GM12878 (cell line): ENCODE results near the gene EDN2. TPM values are rescaled to one million over a fixed set of nuclear protein-coding genes. Genes with fewer than 3 reads are reported as not detected.

Experiments used
- ATAC-seq: fragments of 200-7000 bp; cut with Tn5 transposase; 3 replicates; pipeline ENCODE4 v1.9.1; 2020; ENCODE audit warnings: mild to moderate bottlenecking, moderate library complexity
- BruUV-seq: library from RNA; stranded (reverse); fragments of 400-500 nt; replicated peaks from 2 replicates; lab custom pipeline; 2021; lab: Mats Ljungman, UMichigan
- CTCF ChIA-PET: fragments of 300-600 bp; sonication (Branson Sonifier 250); formaldehyde crosslinking; extraction: SDS; loops from one replicate; lab custom pipeline; 2021; ENCODE audit warnings: inconsistent platforms; lab: Yijun Ruan, JAX
- POLR2A ChIA-PET: fragments of 350-600 bp; formaldehyde crosslinking; extraction: SDS; loops from one replicate; lab custom pipeline; 2021; ENCODE audit warnings: inconsistent platforms; lab: Charles Lee
- RAD21 ChIA-PET: fragments of 300-600 bp; sonication (Branson Sonifier 250); formaldehyde crosslinking; loops from one replicate; lab custom pipeline; 2023; ENCODE audit warnings: antibody characterized with exemption; ENCODE audit not compliant: unreplicated experiment; lab: Charles Lee
- SMC1A ChIA-PET: fragments of 300-600 bp; sonication (Branson Sonifier 250); formaldehyde crosslinking; loops from one replicate; lab custom pipeline; 2023; ENCODE audit not compliant: unreplicated experiment, uncharacterized antibody; lab: Charles Lee
- DNase-seq: peaks from one replicate; pipeline ENCODE4 v3.0.0-alpha.2; 2011; ENCODE audit warnings: low read depth, low spot score
- FAIRE-seq: peaks from 3 replicates; lab custom pipeline; 2011; peaks lifted over from hg19 to GRCh38; lab: Jason Lieb, UNC
- H2AFZ ChIP-seq: 2 replicates; pipeline ENCODE4 v1.6.0; 2011; ENCODE audit warnings: low read depth, low read length, control low read depth; ENCODE audit not compliant: control insufficient read depth
- H3K27ac ChIP-seq: 2 replicates; pipeline ENCODE4 v1.5.1; 2011; ENCODE audit warnings: control low read depth; ENCODE audit not compliant: control insufficient read depth, insufficient read depth
- H3K27me3 ChIP-seq, 2 experiments: replicated peaks in 1 of 2; 2 replicates each; pipeline versions ENCODE4 v1.6.0 to v1.6.1; 2011; ENCODE audit warnings: low read length in 1 of 2; ENCODE audit not compliant: control insufficient read depth in 2 of 2, insufficient read depth in 2 of 2
- H3K36me3 ChIP-seq, 2 experiments: 2 replicates each; pipeline ENCODE4 v1.5.1; 2011; ENCODE audit warnings: low read length in 1 of 2; ENCODE audit not compliant: control insufficient read depth in 2 of 2, insufficient read depth in 2 of 2
- H3K4me1 ChIP-seq: 2 replicates; pipeline ENCODE4 v1.6.1; 2011; ENCODE audit warnings: mild to moderate bottlenecking, low read length, moderate library complexity, mixed read lengths; ENCODE audit not compliant: control insufficient read depth, insufficient read depth
- H3K4me2 ChIP-seq: 2 replicates; pipeline ENCODE4 v1.6.0; 2011; ENCODE audit warnings: control low read depth; ENCODE audit not compliant: control insufficient read depth, insufficient read depth
- H3K4me3 ChIP-seq: fragments of 200-600 bp; sonication (generic); 2 replicates; pipeline ENCODE4 v1.5.1; 2016
- H3K79me2 ChIP-seq: 2 replicates; pipeline ENCODE4 v1.6.0; 2011; ENCODE audit warnings: low read length; ENCODE audit not compliant: control insufficient read depth, insufficient read depth
- H3K9ac ChIP-seq: 2 replicates; pipeline ENCODE4 v1.8.0; 2011; ENCODE audit warnings: low read length, control low read depth, mixed read lengths; ENCODE audit not compliant: control insufficient read depth, insufficient read depth
- H3K9me3 ChIP-seq: replicated peaks from 3 replicates; pipeline ENCODE4 v1.5.1; 2011; ENCODE audit warnings: mild to moderate bottlenecking, low read length; ENCODE audit not compliant: control insufficient read depth, insufficient read depth
- H4K20me1 ChIP-seq: 2 replicates; pipeline ENCODE4 v1.6.0; 2011; ENCODE audit not compliant: control insufficient read depth, insufficient read depth
- CTCF ChIP-seq, 3 experiments: IDR thresholded peaks in 2 of 3; conservative IDR thresholded peaks in 1 of 3; 2 replicates each; pipeline ENCODE4 v1.5.1; 2011; ENCODE audit warnings: low read depth in 3 of 3, low read length in 3 of 3, mild to moderate bottlenecking in 3 of 3, control low read depth in 2 of 3, moderate library complexity in 2 of 3, inconsistent platforms in 1 of 3, mixed read lengths in 1 of 3; ENCODE audit not compliant: control insufficient read depth in 2 of 3, insufficient read depth in 1 of 3; ENCODE audit errors: extremely low read depth in 1 of 3
- RB1 ChIP-seq: fragments of 450-650 bp; formaldehyde crosslinking; IDR thresholded peaks from 2 replicates; pipeline ENCODE4 v1.6.1; 2017; ENCODE audit warnings: mild to moderate bottlenecking, borderline replicate concordance
- SP1 ChIP-seq: IDR thresholded peaks from one replicate; pipeline ENCODE4 v1.6.1; 2011; ENCODE audit warnings: low read depth, low read length
- WGBS: methylation state at CpG from one replicate; pipeline ENCODE4 v1.1.6; 2016; ENCODE audit warnings: low lambda C conversion rate; ENCODE audit not compliant: insufficient replicate concordance, insufficient coverage; ENCODE audit errors: missing lambda C conversion rate; 5-methylcytosine and 5-hydroxymethylcytosine counted together
- in situ Hi-C: fragments of 300-500 bp; cut with MboI; formaldehyde crosslinking; loops from 9 replicates; pipeline ENCODE4 v1.14.3; 2018; ENCODE audit warnings: mixed read lengths
- intact Hi-C: fragments of 100-400 bp; cut with micrococcal nuclease; formaldehyde crosslinking; loops from one replicate; pipeline ENCODE4 v1.14.2; 2022; ENCODE audit not compliant: unreplicated experiment
- polyA plus RNA-seq, 11 experiments: library from polyadenylated mRNA; depleted of rRNA in 4 of 11; unstranded in 6 of 11; stranded (reverse) in 5 of 11; fragments of >200 nt; fragmentation: Nextera tagmentation in 4 of 11; fragmentation: Illumina TruSeq in 1 of 11; extraction: Ambion mirVana in 4 of 11; extraction: Trizol in 1 of 11; gene quantifications; 1 replicate in 1 of 11; 2 replicates in 10 of 11; pipeline versions ENCODE4 v1.2.1 to v1.2.3, GENCODE V29; 2011 to 2016; ENCODE audit warnings: inconsistent platforms in 2 of 11, missing spikeins in 2 of 11, low read depth in 1 of 11
- total RNA-seq, 4 experiments: library from RNA; depleted of rRNA in 3 of 4; stranded (reverse); fragments of >200 nt in 3 of 4; fragmentation: Illumina TruSeq in 1 of 4; extraction: Trizol in 1 of 4; gene quantifications; 2 replicates each; pipeline versions ENCODE4 v1.2.1 to v1.2.3, GENCODE V29; 2013 to 2021
- TF ChIP-seq, protein P1 (sequence below): fragments of 450-650 bp; IDR thresholded peaks from 2 replicates; pipeline ENCODE4 v1.6.1; 2017; ENCODE audit warnings: antibody characterized with exemption, mild to moderate bottlenecking, moderate library complexity
- TF ChIP-seq, protein P2 (sequence below): IDR thresholded peaks from 2 replicates; pipeline ENCODE4 v1.6.1; 2012; ENCODE audit warnings: low read depth, low read length, improper control_type of control experiment

EDN2 gene
- total and polyA plus RNA-seq, 10 of the 15 experiments (the other 5 are each of a cell fraction or from before 2014, with no cell fraction given): 0.11 to 1.5 (median 0.43) TPM; not detected in 1

- no TSS peak for BruUV-seq
- H3K4me2 ChIP-seq: no peak overlapping the region
- no peak overlapping the region for H2AFZ ChIP-seq
- no peaks in the 10 kb centered on the region for H3K4me1 ChIP-seq
- H3K9me3 ChIP-seq: no peaks in the 10 kb centered on the region
- POLR2A ChIA-PET: no interaction called here
- SMC1A ChIA-PET: no interaction called here
- no peaks in the 10 kb centered on the region for H3K36me3 ChIP-seq
- WGBS: 9% methylated on average over 6 of the region's 6 CpGs
- H4K20me1 ChIP-seq: no peaks in the 10 kb centered on the region
- H3K27me3 ChIP-seq: no peaks in the 10 kb centered on the region; a peak in 1 of 4 replicates
- in situ Hi-C loops: no loop called here
- no peak for FAIRE-seq
- TF ChIP-seq, protein P1, sequence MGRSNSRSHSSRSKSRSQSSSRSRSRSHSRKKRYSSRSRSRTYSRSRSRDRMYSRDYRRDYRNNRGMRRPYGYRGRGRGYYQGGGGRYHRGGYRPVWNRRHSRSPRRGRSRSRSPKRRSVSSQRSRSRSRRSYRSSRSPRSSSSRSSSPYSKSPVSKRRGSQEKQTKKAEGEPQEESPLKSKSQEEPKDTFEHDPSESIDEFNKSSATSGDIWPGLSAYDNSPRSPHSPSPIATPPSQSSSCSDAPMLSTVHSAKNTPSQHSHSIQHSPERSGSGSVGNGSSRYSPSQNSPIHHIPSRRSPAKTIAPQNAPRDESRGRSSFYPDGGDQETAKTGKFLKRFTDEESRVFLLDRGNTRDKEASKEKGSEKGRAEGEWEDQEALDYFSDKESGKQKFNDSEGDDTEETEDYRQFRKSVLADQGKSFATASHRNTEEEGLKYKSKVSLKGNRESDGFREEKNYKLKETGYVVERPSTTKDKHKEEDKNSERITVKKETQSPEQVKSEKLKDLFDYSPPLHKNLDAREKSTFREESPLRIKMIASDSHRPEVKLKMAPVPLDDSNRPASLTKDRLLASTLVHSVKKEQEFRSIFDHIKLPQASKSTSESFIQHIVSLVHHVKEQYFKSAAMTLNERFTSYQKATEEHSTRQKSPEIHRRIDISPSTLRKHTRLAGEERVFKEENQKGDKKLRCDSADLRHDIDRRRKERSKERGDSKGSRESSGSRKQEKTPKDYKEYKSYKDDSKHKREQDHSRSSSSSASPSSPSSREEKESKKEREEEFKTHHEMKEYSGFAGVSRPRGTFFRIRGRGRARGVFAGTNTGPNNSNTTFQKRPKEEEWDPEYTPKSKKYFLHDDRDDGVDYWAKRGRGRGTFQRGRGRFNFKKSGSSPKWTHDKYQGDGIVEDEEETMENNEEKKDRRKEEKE: no peak
- TF ChIP-seq RB1 (no peak), SP1 (no peak), CTCF (IDR thresholded peaks at IDR 0.05 in 2 of 3, conservative IDR thresholded peaks at IDR 0.05 in 1 of 3; ENCODE audit: control insufficient read depth in 2 of 3, extremely low read depth in 1 of 3, insufficient read depth in 1 of 3, low read depth in 3 of 3, low read length in 3 of 3) (0 out of 6 replicates have a peak, but pooled peaks of 1 of the 3 experiments have one; percentile 9)
- TF ChIP-seq, protein P2, sequence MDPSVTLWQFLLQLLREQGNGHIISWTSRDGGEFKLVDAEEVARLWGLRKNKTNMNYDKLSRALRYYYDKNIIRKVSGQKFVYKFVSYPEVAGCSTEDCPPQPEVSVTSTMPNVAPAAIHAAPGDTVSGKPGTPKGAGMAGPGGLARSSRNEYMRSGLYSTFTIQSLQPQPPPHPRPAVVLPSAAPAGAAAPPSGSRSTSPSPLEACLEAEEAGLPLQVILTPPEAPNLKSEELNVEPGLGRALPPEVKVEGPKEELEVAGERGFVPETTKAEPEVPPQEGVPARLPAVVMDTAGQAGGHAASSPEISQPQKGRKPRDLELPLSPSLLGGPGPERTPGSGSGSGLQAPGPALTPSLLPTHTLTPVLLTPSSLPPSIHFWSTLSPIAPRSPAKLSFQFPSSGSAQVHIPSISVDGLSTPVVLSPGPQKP: no peak
- TF ChIP-seq, all 136 proteins: peak for 1
- RAD21 ChIA-PET: no interaction called here
- H3K9ac ChIP-seq: no peak overlapping the region
- ATAC-seq (no peak; the same call in 2 of the 3 replicates), DNase-seq (no peak)
- intact Hi-C loops: no loop called here
- H3K4me3 ChIP-seq: no peak overlapping the region
- CTCF ChIA-PET: interaction anchor here (1.4 kb wide), 1 partner anchor 27 kb away, joined by 3 read pairs; no protein-coding TSS in a partner anchor
- H3K27ac ChIP-seq: no peak overlapping the region
- H3K79me2 ChIP-seq: no peaks in the 10 kb centered on the region
Measured at GRCh38 chr1:41473738-41474362, 10.6 kb downstream of the EDN2 start.
